ENCODE data around the gene TTLL13.
"Not testable (repeated sequence)": the region's sequence is repeated elsewhere in the genome, so short reads cannot be mapped to it uniquely, and the experiment has no call there.

- not testable (repeated sequence) for TF ChIP-seq CTCF, POLR2A (IDR thresholded peaks at IDR 0.05)
Measured at GRCh38 chr15:90305355-90305754, 56.0 kb downstream of the TTLL13 start.
